Left forelimb (tissue), 1 donor: ENCODE measurements around the gene GPRIN2.
"Not testable (repeated sequence)": the region's sequence is repeated elsewhere in the genome, so short reads cannot be mapped to it uniquely, and the experiment has no call there.

ENCODE experiments used
- DNase-seq: peaks from one replicate; pipeline ENCODE4 v3.0.0-alpha.2; 2018; ENCODE audit warnings: low spot score

The GPRIN2 gene

GRCh38 chr10:46537309-46537708, 19.1 kb downstream of the GPRIN2 start:
- no peak for DNase-seq

- no peak for DNase-seq
These were observed 19.7 kb downstream of the GPRIN2 start for GRCh38 chr10:46536781-46537180.

GRCh38 chr10:46536171-46536570, 20.3 kb downstream of the GPRIN2 start:
- DNase-seq: no peak

GRCh38 chr10:46534828-46535524, 21.5 kb downstream of the GPRIN2 start:
- DNase-seq: no peak

GRCh38 chr10:46532256-46532655, 24.2 kb downstream of the GPRIN2 start:
- not testable (repeated sequence) for DNase-seq

GRCh38 chr10:46530249-46531186, 25.9 kb downstream of the GPRIN2 start:
- DNase-seq: no peak

GRCh38 chr10:46529742-46530141, 26.7 kb downstream of the GPRIN2 start:
- DNase-seq: not testable (repeated sequence)

- DNase-seq: no peak
These were observed 27.5 kb downstream of the GPRIN2 start for GRCh38 chr10:46528675-46529615.

GRCh38 chr10:46528171-46528671, 28.2 kb downstream of the GPRIN2 start:
- no peak for DNase-seq

GRCh38 chr10:46527241-46527811, 29.1 kb downstream of the GPRIN2 start:
- DNase-seq: no peak

GRCh38 chr10:46526682-46527038, 29.8 kb downstream of the GPRIN2 start:
- no peak for DNase-seq

GRCh38 chr10:46525824-46526681, 30.4 kb downstream of the GPRIN2 start:
- no peak for DNase-seq

- DNase-seq: no peak
These were observed 31.2 kb downstream of the GPRIN2 start for GRCh38 chr10:46525177-46525823.

- DNase-seq: no peak
These were observed 31.8 kb downstream of the GPRIN2 start for GRCh38 chr10:46524472-46525176.

GRCh38 chr10:46523962-46524471, 32.4 kb downstream of the GPRIN2 start:
- DNase-seq: no peak

GRCh38 chr10:46523119-46523961, 33.1 kb downstream of the GPRIN2 start:
- DNase-seq: no peak

- no peak for DNase-seq
These were observed 34.0 kb downstream of the GPRIN2 start for GRCh38 chr10:46522295-46523118.
